IPS-20b (cell line): Measurements from ENCODE around the gene LAMB3.

Experiments used
- H3K27ac ChIP-seq: one replicate; pipeline ENCODE4 v1.5.1; 2013; ENCODE audit warnings: low read length
- H3K27me3 ChIP-seq: 2 replicates; pipeline ENCODE4 v1.6.1; 2013; ENCODE audit warnings: mild to moderate bottlenecking, low read length, inconsistent platforms; ENCODE audit not compliant: insufficient read depth
- H3K36me3 ChIP-seq: 2 replicates; pipeline ENCODE4 v1.6.1; 2013; ENCODE audit warnings: low read depth, mild to moderate bottlenecking, inconsistent platforms, low read length, moderate library complexity; ENCODE audit not compliant: insufficient read depth
- H3K4me1 ChIP-seq: 2 replicates; pipeline ENCODE4 v1.6.1; 2013; ENCODE audit warnings: mild to moderate bottlenecking, control low read depth, inconsistent platforms, low read length, moderate library complexity; ENCODE audit not compliant: insufficient read depth
- H3K4me3 ChIP-seq: 2 replicates; pipeline ENCODE4 v1.5.1; 2013; ENCODE audit warnings: mild to moderate bottlenecking, low read length, inconsistent platforms
- H3K9ac ChIP-seq: 2 replicates; pipeline ENCODE4 v1.6.1; 2013; ENCODE audit warnings: low read depth, mild to moderate bottlenecking, inconsistent platforms, low read length, moderate library complexity
- H3K9me3 ChIP-seq: 2 replicates; pipeline ENCODE4 v1.6.1; 2013; ENCODE audit warnings: mild to moderate bottlenecking, low read depth, low read length, inconsistent platforms; ENCODE audit not compliant: insufficient read depth

LAMB3 gene

DNA sequence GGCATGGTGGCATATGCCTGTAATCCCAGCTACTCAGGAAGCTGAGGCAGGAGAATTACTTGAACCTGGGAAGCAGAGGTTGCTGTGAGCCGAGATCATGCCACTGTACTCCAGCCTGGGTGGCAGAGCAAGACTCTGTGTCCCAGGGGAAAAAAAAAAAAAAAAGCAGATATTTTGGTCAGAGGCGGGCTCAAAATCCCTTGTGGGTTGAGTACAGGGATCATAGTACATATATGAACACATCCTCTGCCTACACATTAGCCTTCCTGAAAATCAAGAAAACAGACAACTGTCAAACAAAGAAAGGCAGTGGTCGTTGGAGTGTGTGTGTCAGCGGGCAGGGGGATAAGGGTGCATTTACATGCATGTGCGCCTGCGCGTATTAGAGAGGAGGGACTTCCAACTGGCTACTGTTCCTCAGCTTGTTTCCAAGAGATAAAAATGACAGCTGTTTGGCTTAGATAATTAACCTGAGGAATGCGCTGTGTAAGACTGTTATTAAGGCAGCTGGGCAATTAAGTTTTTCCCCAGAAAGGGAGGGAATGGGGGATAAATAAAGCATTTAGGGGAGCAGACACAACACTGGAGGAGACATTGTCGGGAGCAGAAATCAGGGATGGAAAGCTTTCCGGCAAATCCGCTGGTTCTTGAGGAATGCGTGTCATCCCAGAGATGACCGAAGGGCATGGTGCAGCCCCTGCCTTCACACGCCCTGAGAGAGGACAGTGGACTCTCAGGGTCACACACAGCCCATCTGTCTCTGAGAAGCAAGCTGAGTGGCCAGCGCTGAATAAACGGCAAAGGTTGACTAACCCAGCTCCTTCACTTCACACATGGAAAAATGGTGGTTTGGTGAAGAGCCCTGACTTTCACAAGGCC lies 6.4 kb downstream of the LAMB3 start:
- no peaks in the 10 kb centered on the region for H3K36me3 ChIP-seq
- H3K27ac ChIP-seq = no peak overlapping the region
- H3K4me3 ChIP-seq = no peak overlapping the region
- H3K9ac ChIP-seq = no peak overlapping the region
- H3K27me3 ChIP-seq = no peaks in the 10 kb centered on the region
- H3K9me3 ChIP-seq = no peaks in the 10 kb centered on the region
- H3K4me1 ChIP-seq = no peaks in the 10 kb centered on the region

DNA sequence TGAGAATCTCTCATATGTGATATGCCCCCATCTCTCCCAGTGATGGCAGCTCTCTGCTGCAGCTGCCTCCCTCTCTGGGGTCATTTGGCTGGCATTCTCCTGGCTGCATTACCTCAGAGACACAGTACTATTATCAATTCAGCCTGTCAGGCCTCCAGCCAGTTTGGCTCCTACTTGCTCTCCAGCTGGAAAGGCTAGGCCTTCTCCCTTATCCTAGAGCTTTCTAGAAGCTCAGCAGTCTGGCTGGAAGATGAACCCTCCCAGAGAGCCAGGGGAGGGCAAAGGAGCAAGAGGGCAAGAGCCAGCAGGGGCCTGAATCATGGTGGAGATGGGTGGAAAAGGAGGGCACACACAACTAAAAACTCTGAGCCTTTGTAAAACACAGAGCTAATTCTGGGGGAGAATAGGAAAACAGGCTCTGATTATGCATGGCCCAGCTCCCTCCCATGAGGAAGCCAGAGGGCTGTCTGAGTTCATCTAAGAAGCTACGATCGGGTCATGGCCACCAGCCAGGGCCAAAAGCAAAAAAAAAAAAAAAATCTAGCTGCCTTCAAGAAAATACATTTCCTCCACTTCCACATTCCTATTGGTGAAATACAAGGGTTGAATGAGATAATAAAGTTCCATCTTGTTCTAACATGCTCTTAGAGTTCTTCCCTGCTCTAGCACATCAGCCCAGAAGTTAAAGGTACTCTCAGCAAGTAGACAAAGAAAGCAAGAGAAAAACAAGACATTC lies 8.8 kb downstream of the LAMB3 start:
- H3K36me3 ChIP-seq = no peaks in the 10 kb centered on the region
- H3K9me3 ChIP-seq = no peaks in the 10 kb centered on the region
- no peak overlapping the region for H3K4me3 ChIP-seq
- H3K9ac ChIP-seq = no peak overlapping the region
- no peak overlapping the region for H3K27ac ChIP-seq
- H3K27me3 ChIP-seq = no peaks in the 10 kb centered on the region
- 0 out of 2 replicates have a peak, but pooled peaks cover 3% of the 10 kb centered on the region for H3K4me1 ChIP-seq

DNA sequence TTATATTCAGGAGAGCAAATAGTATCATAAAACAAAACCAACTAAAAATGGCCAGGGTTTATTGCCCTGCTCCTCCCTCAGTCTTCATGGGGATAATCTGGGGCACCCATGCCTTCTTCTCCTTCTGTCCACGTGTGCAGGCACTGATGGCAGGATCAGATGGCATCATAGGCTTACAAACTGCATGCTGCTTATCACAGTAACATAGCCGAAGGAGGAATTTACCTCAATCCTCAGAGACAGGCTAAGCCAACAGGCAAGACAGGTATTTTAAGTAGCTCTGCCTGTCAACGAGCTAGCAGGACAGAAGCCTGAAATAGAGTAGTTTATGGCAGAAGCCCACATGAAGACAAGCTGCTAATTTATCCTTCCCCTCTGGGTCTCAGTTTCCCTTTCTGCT lies 9.4 kb downstream of the LAMB3 start:
- H3K27me3 ChIP-seq = no peaks in the 10 kb centered on the region
- H3K9ac ChIP-seq = no peak overlapping the region
- H3K27ac ChIP-seq = no peak overlapping the region
- no peaks in the 10 kb centered on the region for H3K9me3 ChIP-seq
- no peaks in the 10 kb centered on the region for H3K36me3 ChIP-seq
- no peak overlapping the region for H3K4me3 ChIP-seq
- H3K4me1 ChIP-seq = 0 out of 2 replicates have a peak, but pooled peaks cover 3% of the 10 kb centered on the region

DNA sequence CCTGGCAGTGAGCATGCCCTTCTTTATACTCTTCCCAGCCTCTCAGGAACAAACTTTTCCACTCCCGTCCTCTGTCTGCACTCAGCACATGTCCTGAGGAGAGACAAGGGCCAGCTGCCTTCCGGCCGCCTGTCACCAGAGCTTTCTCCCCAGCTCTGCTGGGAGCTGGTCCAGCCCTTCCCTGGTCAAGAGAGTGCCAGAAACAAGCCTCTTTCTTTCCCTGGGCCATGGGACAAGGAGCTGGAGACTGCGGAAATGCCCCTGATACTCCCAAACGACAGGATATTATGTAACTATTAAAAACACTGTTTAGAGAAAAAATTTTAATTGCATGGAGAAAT lies 10.4 kb downstream of the LAMB3 start:
- no peaks in the 10 kb centered on the region for H3K9me3 ChIP-seq
- no peaks in the 10 kb centered on the region for H3K36me3 ChIP-seq
- 0 out of 2 replicates have a peak, but pooled peaks cover 3% of the 10 kb centered on the region for H3K4me1 ChIP-seq
- H3K4me3 ChIP-seq = no peak overlapping the region
- H3K9ac ChIP-seq = no peak overlapping the region
- H3K27ac ChIP-seq = no peak overlapping the region
- H3K27me3 ChIP-seq = no peaks in the 10 kb centered on the region

DNA sequence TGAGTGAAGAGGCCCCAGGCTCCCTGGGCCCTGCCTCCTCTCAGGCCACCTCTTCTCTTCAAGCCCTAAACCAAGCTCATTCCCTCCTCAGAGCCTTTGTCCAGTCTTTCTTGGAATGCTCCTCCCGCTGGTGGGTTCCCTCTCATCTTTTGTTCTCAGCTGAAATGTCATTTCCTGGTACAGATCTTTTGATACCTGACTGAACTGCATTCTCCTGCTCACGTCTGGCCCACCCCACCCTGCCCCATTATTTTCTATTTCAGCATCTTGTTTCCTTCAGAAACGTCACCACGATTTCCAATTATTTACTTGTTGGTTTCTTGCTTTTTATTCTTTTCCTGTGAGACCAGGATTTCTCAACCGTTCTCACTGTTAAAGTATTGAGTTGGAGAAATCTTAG lies 16.4 kb downstream of the LAMB3 start:
- Histone ChIP-seq H3K4me3 (no peak overlapping the region), H3K9ac (no peak overlapping the region), H3K4me1 (peaks cover 3% of the 10 kb centered on the region; the same call in 1 of the 2 replicates), H3K36me3 (no peaks in the 10 kb centered on the region), H3K27ac (no peak overlapping the region), H3K9me3 (no peaks in the 10 kb centered on the region), H3K27me3 (no peaks in the 10 kb centered on the region)

DNA sequence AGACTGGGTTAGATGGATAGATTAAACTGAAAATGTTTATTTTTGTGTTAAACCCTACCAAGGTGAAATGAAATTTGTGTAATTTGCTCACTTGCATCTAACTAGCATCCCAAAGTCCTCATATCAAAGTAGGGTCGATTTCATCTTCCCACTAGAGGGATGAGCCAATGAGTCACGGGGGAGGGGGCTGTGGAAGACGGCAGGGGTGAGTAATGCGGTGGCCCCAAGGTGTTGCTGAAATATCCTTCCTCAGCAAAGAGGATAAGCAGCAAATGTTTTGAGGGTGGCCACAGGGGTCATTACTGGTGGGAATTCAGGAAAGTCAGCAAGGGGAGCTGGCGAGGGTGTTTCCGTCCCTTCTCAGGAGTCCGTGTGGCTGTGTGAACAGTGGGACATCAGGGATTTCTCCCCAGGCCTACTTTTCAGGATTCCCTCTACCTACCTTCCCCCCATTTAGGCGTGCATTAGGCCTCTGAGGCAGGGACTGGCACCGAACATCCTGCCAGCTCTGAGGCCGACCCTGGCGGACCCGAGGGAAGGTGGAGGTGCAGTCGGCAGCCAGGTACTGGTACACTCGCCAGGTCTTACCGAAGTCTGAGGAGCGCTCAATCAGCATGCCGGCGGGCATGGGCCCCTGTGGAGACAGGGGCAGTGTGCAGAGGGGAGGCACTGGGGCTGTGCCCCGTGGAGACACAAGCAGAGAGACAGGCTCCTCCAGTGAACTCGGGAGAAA lies 18.1 kb downstream of the LAMB3 start:
- Histone ChIP-seq H3K9ac (no peak overlapping the region), H3K4me3 (no peak overlapping the region), H3K9me3 (no peaks in the 10 kb centered on the region), H3K36me3 (no peaks in the 10 kb centered on the region), H3K4me1 (peaks cover 15% of the 10 kb centered on the region), H3K27ac (no peak overlapping the region), H3K27me3 (no peaks in the 10 kb centered on the region)

DNA sequence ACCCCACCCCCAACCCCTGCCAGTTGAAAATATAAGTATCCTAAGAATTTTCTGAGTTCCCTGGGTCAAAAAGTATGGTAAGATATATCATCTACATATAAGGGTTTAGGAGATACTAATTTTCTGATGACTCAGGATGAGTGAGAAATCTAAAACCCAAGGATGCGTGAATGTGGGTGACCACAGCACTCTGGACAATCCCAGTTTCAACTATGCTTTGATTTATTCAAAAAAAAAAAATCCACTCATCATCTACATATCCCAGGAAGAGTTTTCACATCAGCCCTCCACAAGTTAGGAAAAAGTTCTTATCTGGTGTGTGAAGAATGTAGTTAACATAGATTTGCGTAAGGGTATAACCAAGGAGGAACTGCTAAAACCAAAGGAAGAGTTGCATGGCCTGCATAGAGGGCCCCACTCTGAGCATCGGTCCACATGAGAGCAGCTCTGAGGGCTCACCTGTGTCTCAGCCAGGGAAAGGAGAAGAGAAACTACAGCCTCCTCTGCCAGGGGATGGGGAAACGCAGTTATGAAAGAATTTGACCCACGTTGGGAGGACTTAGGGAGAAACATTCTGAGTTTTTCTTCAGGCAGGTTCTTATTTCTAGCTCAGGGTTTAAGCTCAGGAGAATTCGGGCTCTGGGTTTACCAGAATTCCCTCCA lies 18.8 kb downstream of the LAMB3 start:
- no peaks in the 10 kb centered on the region for H3K9me3 ChIP-seq
- no peaks in the 10 kb centered on the region for H3K36me3 ChIP-seq
- no peak overlapping the region for H3K4me3 ChIP-seq
- H3K27me3 ChIP-seq = no peaks in the 10 kb centered on the region
- peaks cover 13% of the 10 kb centered on the region for H3K4me1 ChIP-seq
- H3K27ac ChIP-seq = no peak overlapping the region
- no peak overlapping the region for H3K9ac ChIP-seq

DNA sequence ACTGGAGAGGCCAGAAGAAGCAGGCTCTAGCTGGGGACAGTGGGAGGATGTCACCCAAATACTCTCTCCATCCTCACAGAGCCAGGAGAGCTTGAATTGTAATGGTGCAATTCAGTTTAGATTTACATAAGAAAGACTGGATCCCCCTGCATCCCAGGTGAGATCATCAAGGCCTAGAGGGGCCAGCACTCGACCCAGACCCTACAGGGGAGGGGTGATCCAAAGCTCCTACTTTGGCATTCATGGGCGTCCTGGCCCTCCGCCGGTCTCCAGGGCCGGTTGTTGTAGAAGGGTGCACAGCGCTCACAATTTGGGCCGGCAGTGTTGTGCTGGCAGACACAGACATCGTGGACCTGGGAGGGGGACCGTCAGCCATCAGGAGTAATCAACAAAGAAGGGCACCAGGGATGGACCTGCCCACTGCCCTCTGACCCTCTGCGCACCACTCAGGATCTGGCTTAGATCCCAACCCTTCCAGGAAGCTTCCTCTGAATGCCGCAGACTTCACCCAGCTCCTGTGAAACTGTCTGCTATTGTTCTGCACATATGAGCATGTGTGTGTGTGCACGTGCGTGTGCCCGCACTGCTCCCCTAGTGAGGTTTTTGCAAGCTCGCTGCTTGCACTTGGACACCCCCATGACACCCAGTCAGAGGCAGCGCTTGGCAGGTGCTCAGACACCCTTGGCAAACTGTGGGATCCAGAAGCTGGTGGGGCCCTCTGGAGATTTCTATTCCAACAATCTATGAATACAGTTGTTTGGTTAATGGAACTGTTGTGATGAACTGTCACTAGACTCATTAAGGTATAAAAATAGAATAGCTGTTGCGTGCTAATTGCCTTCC lies 21.6 kb downstream of the LAMB3 start:
- no peaks in the 10 kb centered on the region for H3K9me3 ChIP-seq
- no peaks in the 10 kb centered on the region for H3K36me3 ChIP-seq
- peaks cover 9% of the 10 kb centered on the region; the same call in 1 of the 2 replicates for H3K27me3 ChIP-seq
- H3K9ac ChIP-seq = no peak overlapping the region
- no peak overlapping the region for H3K27ac ChIP-seq
- H3K4me1 ChIP-seq = peaks cover 13% of the 10 kb centered on the region
- H3K4me3 ChIP-seq = no peak overlapping the region

DNA sequence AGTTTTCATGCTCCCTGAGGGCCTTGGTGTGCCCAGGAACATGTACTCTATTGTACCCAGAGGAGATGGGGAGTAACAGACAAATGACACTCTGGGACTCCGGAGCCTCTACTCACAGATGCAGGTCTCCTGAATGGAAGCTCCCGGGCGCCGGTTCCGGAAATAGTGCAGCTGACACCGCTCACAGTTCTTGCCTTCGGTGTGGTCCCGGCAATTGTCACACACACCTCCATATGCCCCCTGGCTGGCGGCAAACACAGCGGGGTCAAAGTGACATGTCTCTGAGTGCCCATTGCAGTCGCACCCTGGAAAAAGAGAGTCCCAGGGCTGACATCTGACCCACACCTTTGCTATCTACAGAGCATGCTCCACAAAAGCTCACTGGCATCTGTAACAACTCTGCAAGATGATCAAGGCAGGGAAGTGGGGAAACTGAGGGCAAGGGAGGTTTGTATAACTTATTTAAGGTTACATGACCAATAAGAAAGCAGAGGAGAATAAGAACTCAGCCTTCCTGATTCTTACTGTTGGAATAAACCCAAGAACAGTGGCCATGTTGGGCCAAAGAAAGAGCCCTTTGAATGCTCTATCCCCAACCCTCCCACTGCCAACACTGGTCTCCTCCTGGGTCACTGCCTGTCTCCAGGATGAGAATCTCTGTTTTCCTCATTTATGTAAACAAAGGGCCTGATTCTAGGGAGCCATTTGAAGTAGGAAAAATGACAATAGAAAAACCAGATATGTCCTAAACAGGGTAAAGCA lies 22.4 kb downstream of the LAMB3 start:
- H3K27me3 ChIP-seq = peaks cover 9% of the 10 kb centered on the region; the same call in 1 of the 2 replicates
- no peaks in the 10 kb centered on the region for H3K9me3 ChIP-seq
- H3K36me3 ChIP-seq = no peaks in the 10 kb centered on the region
- peaks cover 13% of the 10 kb centered on the region for H3K4me1 ChIP-seq
- H3K9ac ChIP-seq = no peak overlapping the region
- no peak overlapping the region for H3K27ac ChIP-seq
- H3K4me3 ChIP-seq = no peak overlapping the region

DNA sequence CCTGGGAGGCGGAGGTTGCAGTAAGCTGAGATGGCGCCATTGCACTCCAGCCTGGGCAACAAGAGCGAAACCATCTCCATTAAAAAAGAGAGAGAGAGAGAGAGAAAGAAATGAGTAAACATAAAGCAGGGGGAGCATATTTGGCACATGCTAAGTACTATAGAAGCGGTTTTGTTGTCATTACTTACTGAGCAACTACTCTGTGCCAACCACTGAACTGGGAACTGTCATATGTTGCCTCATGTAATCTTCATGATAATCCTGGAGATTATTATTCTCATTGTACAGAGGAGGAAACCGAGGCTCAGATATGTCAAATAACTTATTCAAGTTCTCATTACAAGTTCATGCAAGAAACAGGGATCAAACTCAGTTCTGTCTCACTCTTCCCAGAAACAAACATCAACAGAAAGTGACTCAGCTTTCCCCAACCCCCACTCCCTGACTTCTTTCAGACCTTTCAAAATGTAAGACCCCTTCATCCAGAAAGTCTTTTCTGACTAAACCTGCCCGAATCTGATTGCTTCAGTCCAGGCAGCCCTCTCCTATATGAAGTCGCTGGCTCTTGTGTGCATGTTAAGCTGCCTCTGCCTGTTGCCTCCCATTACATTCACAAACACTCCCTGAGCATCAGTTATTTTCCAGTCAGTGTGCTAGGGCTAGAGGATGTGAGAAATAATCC lies 23.5 kb downstream of the LAMB3 start:
- no peaks in the 10 kb centered on the region for H3K36me3 ChIP-seq
- H3K9me3 ChIP-seq = no peaks in the 10 kb centered on the region
- no peak overlapping the region for H3K4me3 ChIP-seq
- H3K27ac ChIP-seq = no peak overlapping the region
- H3K27me3 ChIP-seq = peaks cover 9% of the 10 kb centered on the region; the same call in 1 of the 2 replicates
- H3K9ac ChIP-seq = no peak overlapping the region
- peaks cover 13% of the 10 kb centered on the region for H3K4me1 ChIP-seq
